ENCODE data around the gene TPP2. TPM values are rescaled to one million over a fixed set of nuclear protein-coding genes. Genes with fewer than 3 reads are reported as not detected.

TPP2 gene
- total and polyA plus RNA-seq, 9 of the 15 experiments (the other 6 are each of a cell fraction or from before 2014, with no cell fraction given): 18.8 to 87.7 (median 55.9) TPM

- TF ChIP-seq FOXK1 (CRISPR knock-in tag; IDR thresholded peaks at IDR 0.05; ENCODE audit: borderline replicate concordance) (no peak), CREB3 (tag; conservative IDR thresholded peaks at IDR 0.05; ENCODE audit: low read depth) (no peak)
These were observed 112.8 kb downstream of the TPP2 start (continued) for GRCh38 chr13:102709536-102709935.

- 1% methylated on average over 9 of the region's 9 CpGs for WGBS (ENCODE audit: insufficient coverage, low coverage, missing lambda C conversion rate)
- no peaks in the 10 kb centered on the region for H3K9me1 ChIP-seq (ENCODE audit: control insufficient read depth, insufficient read depth, low read length)
- H3K4me1 ChIP-seq (replicated peaks in 1 of 2; ENCODE audit: control insufficient read depth in 2 of 2, insufficient read depth in 2 of 2, low read length in 2 of 2): no peaks in the 10 kb centered on the region
- H3K4me3 ChIP-seq: no peak overlapping the region
- no peaks in the 10 kb centered on the region for H4K20me1 ChIP-seq (replicated peaks; ENCODE audit: control insufficient read depth, insufficient read depth, low read length)
- H3K4me2 ChIP-seq (ENCODE audit: insufficient read depth, low read length): no peak overlapping the region
- FAIRE-seq: no peak
- ChIA-PET POLR2A (interaction anchor here (0.7 to 0.8 kb wide), 2 partner anchors 70 to 75 kb away, joined by 3 read pairs; no protein-coding TSS in a partner anchor), CTCF (ENCODE audit: low intra/inter-chr PET ratio) (no interaction called here)
- H3K9ac ChIP-seq (ENCODE audit: insufficient read depth in 1 of 2, low read depth in 2 of 2, low read length in 2 of 2): no peak overlapping the region
- no peaks in the 10 kb centered on the region for H3K79me2 ChIP-seq (ENCODE audit: control insufficient read depth, insufficient read depth, low read length)
- BruUV-seq (replicated peaks): no TSS peak
- H3K9me3 ChIP-seq (replicated peaks; ENCODE audit: control insufficient read depth, insufficient read depth, low read depth, low read length): no peaks in the 10 kb centered on the region
- in situ Hi-C loops (cut with MboI): no loop called here
- H3K27ac ChIP-seq (ENCODE audit: extremely low read depth, low read depth, low read length): no peak overlapping the region
- H3K36me3 ChIP-seq (ENCODE audit: control insufficient read depth, insufficient read depth, low read length): no peaks in the 10 kb centered on the region
- intact Hi-C loops (cut with micrococcal nuclease): no loop called here
- DNase-seq (ENCODE audit: extremely low read depth in 1 of 4, low spot score in 3 of 4): no peak
- ATAC-seq: no peak
- no peaks in the 10 kb centered on the region for H3K27me3 ChIP-seq (ENCODE audit: control insufficient read depth in 2 of 2, insufficient read depth in 2 of 2, low read length in 2 of 2)
- TF ChIP-seq PURB (CRISPR knock-in tag; IDR thresholded peaks at IDR 0.05; ENCODE audit: low read depth): no peak
- TF ChIP-seq ZC3H8 (IDR thresholded peaks at IDR 0.05): no peak
- TF ChIP-seq CBFA2T3 (IDR thresholded peaks at IDR 0.05): no peak
- TF ChIP-seq FOXO4 (CRISPR knock-in tag; IDR thresholded peaks at IDR 0.05): no peak
- TF ChIP-seq ZFP30 (CRISPR knock-in tag; IDR thresholded peaks at IDR 0.05; ENCODE audit: borderline replicate concordance): no peak
- no peak for TF ChIP-seq ZFX (CRISPR knock-in tag; IDR thresholded peaks at IDR 0.05)
- TF ChIP-seq CREM (IDR thresholded peaks at IDR 0.05; ENCODE audit: low read depth): no peak
- no peak for TF ChIP-seq HLTF (IDR thresholded peaks at IDR 0.05)
- no peak for TF ChIP-seq CREB5 (CRISPR knock-in tag; IDR thresholded peaks at IDR 0.05)
- no peak for TF ChIP-seq RAD51 (IDR thresholded peaks at IDR 0.05; ENCODE audit: borderline replicate concordance, low read depth)
- no peak for TF ChIP-seq GABPB2 (CRISPR knock-in tag; conservative IDR thresholded peaks at IDR 0.05)
- TF ChIP-seq ZNF347 (CRISPR knock-in tag; IDR thresholded peaks at IDR 0.05; ENCODE audit: low read depth): no peak
- no peak for TF ChIP-seq MXD1 (CRISPR knock-in tag; IDR thresholded peaks at IDR 0.05; ENCODE audit: borderline replicate concordance, poor library complexity, severe bottlenecking)
- TF ChIP-seq CBX1 (IDR thresholded peaks at IDR 0.05; ENCODE audit: low read depth): no peak
- no peak for TF ChIP-seq ETV5 (CRISPR knock-in tag; IDR thresholded peaks at IDR 0.05; ENCODE audit: low read depth)
- TF ChIP-seq NBN (IDR thresholded peaks at IDR 0.05; ENCODE audit: low read depth): no peak
- H2AFZ ChIP-seq (ENCODE audit: low read depth, low read length): no peak overlapping the region
These were observed 113.5 kb downstream of the TPP2 start for GRCh38 chr13:102710261-102710679.

Data from K562 (cell line).